ENCODE measurements around the gene NUP43.

NUP43 gene

DNA sequence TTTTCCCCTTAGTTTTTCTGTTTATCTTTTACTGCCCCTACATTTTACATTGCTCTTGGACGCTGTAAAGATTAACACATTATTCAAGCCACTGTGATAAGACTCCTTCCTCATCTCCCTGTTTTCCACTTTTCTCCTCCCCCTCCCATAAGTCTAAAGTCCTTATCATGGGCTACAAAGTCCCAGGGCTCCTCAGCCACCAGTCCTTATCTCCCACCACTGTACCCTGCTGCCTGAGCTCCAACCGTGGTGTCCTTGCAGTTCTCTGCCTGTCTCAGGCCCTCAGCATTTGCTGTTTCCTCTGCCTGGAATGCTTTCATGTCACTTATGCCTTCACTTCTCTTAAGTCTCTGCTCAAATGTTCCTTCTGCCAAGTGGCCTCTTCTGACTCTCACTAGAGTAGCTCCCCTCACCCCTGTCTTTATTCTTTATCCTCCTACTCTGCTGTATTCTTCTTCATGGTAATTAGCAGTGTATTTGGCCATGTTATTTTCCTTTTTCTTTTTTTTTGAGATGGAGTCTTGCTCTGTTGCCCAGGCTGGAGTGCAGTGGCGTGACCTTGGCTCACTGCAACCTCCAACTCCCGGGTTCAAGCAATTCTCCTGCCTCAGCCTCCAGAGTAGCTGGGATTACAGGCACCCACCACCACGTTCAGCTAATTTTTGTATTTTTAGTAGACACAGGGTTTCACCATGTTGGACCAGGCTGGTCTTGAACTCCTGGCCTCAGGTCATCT is 17.7 kb downstream of the NUP43 start:
- H3K9me3 ChIP-seq (ENCODE audit: low read length): no peaks in the 10 kb centered on the region
- TF ChIP-seq, protein P1, sequence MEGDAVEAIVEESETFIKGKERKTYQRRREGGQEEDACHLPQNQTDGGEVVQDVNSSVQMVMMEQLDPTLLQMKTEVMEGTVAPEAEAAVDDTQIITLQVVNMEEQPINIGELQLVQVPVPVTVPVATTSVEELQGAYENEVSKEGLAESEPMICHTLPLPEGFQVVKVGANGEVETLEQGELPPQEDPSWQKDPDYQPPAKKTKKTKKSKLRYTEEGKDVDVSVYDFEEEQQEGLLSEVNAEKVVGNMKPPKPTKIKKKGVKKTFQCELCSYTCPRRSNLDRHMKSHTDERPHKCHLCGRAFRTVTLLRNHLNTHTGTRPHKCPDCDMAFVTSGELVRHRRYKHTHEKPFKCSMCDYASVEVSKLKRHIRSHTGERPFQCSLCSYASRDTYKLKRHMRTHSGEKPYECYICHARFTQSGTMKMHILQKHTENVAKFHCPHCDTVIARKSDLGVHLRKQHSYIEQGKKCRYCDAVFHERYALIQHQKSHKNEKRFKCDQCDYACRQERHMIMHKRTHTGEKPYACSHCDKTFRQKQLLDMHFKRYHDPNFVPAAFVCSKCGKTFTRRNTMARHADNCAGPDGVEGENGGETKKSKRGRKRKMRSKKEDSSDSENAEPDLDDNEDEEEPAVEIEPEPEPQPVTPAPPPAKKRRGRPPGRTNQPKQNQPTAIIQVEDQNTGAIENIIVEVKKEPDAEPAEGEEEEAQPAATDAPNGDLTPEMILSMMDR (IDR thresholded peaks at IDR 0.05; ENCODE audit: low read length): no peak
- no peak for TF ChIP-seq EZH2 (IDR thresholded peaks at IDR 0.05; ENCODE audit: borderline replicate concordance, low read length)
- no peak overlapping the region for H3K4me3 ChIP-seq (ENCODE audit: low read depth, low read length, poor library complexity, severe bottlenecking)
- H3K9ac ChIP-seq (ENCODE audit: low read length): no peak overlapping the region
- H3K27ac ChIP-seq (ENCODE audit: low read depth, low read length, poor library complexity, severe bottlenecking): no peak overlapping the region
- no peak overlapping the region for H2AFZ ChIP-seq (ENCODE audit: low read length)
- no peaks in the 10 kb centered on the region for H3K79me2 ChIP-seq (ENCODE audit: insufficient read depth, low read length)
- peaks cover 85% of the 10 kb centered on the region for H3K36me3 ChIP-seq (ENCODE audit: insufficient read depth, low read length)
- H3K27me3 ChIP-seq (ENCODE audit: insufficient read depth, low read length): no peaks in the 10 kb centered on the region
- H3K9me2 ChIP-seq (ENCODE audit: low read depth, low read length): no peaks in the 10 kb centered on the region
- no peaks in the 10 kb centered on the region for H3K4me1 ChIP-seq (ENCODE audit: insufficient read depth, low read length, severe bottlenecking)
- H3F3A ChIP-seq (ENCODE audit: insufficient read depth, low read length): 0 out of 2 replicates have a peak, but pooled peaks cover 3% of the 10 kb centered on the region
- no peak overlapping the region for H3K4me2 ChIP-seq (ENCODE audit: low read length)
- no peaks in the 10 kb centered on the region for H4K20me1 ChIP-seq (ENCODE audit: insufficient read depth, low read length)

DNA sequence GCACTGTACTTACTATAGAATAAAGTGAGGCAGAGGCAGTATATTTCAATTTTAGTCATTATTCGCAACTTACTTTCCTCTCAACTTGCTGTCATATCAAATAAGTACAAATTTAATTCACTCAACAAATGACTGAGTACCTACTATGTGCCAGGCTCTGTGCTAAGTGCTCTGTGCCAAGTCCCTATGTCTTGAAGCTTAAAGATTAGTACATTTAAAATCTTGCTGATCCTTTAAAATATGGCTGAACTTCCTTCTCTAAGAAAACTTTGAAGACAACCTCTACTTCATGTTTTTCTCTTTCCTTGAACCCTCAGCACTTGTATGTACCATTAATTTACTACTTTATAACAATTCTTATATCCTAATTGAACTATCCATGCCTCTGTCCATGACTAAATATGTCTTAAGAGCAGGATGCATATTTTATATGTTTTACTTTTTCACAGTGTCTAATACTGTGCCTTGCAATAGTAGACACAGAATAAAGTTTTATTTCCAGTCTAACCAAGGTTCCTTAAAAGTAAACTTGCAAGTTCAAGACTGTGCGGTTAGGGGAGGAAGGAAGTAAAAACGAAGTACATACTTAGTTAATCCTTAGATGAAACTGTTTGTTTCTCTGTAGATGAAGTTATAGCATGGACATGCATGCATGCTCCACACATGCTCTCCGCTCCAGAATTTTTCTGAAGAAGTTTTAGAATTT is 18.4 kb downstream of the NUP43 start:
- H2AFZ ChIP-seq (ENCODE audit: low read length): no peak overlapping the region
- no peak overlapping the region for H3K9ac ChIP-seq (ENCODE audit: low read length)
- no peaks in the 10 kb centered on the region for H3K27me3 ChIP-seq (ENCODE audit: insufficient read depth, low read length)
- TF ChIP-seq EZH2 (IDR thresholded peaks at IDR 0.05; ENCODE audit: borderline replicate concordance, low read length): no peak
- TF ChIP-seq, protein P1 (IDR thresholded peaks at IDR 0.05; ENCODE audit: low read length): no peak
- H3K79me2 ChIP-seq (ENCODE audit: insufficient read depth, low read length): no peaks in the 10 kb centered on the region
- no peaks in the 10 kb centered on the region for H4K20me1 ChIP-seq (ENCODE audit: insufficient read depth, low read length)
- no peaks in the 10 kb centered on the region for H3K4me1 ChIP-seq (ENCODE audit: insufficient read depth, low read length, severe bottlenecking)
- H3K9me2 ChIP-seq (ENCODE audit: low read depth, low read length): no peaks in the 10 kb centered on the region
- no peak overlapping the region for H3K4me3 ChIP-seq (ENCODE audit: low read depth, low read length, poor library complexity, severe bottlenecking)
- no peaks in the 10 kb centered on the region for H3K9me3 ChIP-seq (ENCODE audit: low read length)
- peaks cover 80% of the 10 kb centered on the region for H3K36me3 ChIP-seq (ENCODE audit: insufficient read depth, low read length)
- H3K27ac ChIP-seq (ENCODE audit: low read depth, low read length, poor library complexity, severe bottlenecking): no peak overlapping the region
- no peak overlapping the region for H3K4me2 ChIP-seq (ENCODE audit: low read length)
- 0 out of 2 replicates have a peak, but pooled peaks cover 3% of the 10 kb centered on the region for H3F3A ChIP-seq (ENCODE audit: insufficient read depth, low read length)

DNA sequence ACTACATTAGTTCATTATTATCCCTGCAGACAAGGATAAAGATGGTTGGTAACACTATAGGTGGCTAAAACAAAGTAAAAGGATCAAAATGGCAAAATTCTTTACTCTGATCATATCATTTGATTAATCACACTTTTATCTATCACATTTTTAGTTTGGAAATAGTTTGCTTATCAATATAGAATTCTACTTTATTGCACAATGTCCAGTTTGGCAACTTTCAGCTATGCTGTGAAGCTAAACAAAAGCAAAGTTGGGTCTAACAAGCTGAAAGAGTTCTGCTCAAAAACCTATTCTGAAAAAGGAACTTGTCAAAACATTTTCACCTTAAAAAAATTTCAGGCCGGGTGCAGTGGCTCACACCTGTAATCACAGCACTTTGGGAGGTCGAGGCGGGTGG is 20.5 kb downstream of the NUP43 start:
- no peak overlapping the region for H3K9ac ChIP-seq (ENCODE audit: low read length)
- H3K4me2 ChIP-seq (ENCODE audit: low read length): no peak overlapping the region
- H3K4me1 ChIP-seq (ENCODE audit: insufficient read depth, low read length, severe bottlenecking): no peaks in the 10 kb centered on the region
- no peaks in the 10 kb centered on the region for H3K9me2 ChIP-seq (ENCODE audit: low read depth, low read length)
- no peak overlapping the region for H3K4me3 ChIP-seq (ENCODE audit: low read depth, low read length, poor library complexity, severe bottlenecking)
- H3K9me3 ChIP-seq (ENCODE audit: low read length): no peaks in the 10 kb centered on the region
- H3K27ac ChIP-seq (ENCODE audit: low read depth, low read length, poor library complexity, severe bottlenecking): no peak overlapping the region
- 0 out of 2 replicates have a peak, but pooled peaks cover 3% of the 10 kb centered on the region for H3F3A ChIP-seq (ENCODE audit: insufficient read depth, low read length)
- TF ChIP-seq EZH2 (IDR thresholded peaks at IDR 0.05; ENCODE audit: borderline replicate concordance, low read length): no peak
- TF ChIP-seq, protein P1 (IDR thresholded peaks at IDR 0.05; ENCODE audit: low read length): no peak
- H4K20me1 ChIP-seq (ENCODE audit: insufficient read depth, low read length): no peaks in the 10 kb centered on the region
- H3K79me2 ChIP-seq (ENCODE audit: insufficient read depth, low read length): no peaks in the 10 kb centered on the region
- no peak overlapping the region for H2AFZ ChIP-seq (ENCODE audit: low read length)
- H3K36me3 ChIP-seq (ENCODE audit: insufficient read depth, low read length): peaks cover 62% of the 10 kb centered on the region
- H3K27me3 ChIP-seq (ENCODE audit: insufficient read depth, low read length): no peaks in the 10 kb centered on the region

All from OCI-LY1 (cell line).